H1 (cell line): ENCODE measurements around the gene RBM38. TPM values are rescaled to one million over a fixed set of nuclear protein-coding genes. Genes with fewer than 3 reads are reported as not detected.

Experiments used
- CTCF ChIA-PET: fragments of 300-600 bp; sonication (Branson Sonifier 250); formaldehyde crosslinking; loops from one replicate; lab custom pipeline; 2021; ENCODE audit not compliant: partially characterized antibody; lab: Charles Lee
- POLR2A ChIA-PET: fragments of 300-600 bp; sonication (Branson Sonifier 250); formaldehyde crosslinking; loops from one replicate; lab custom pipeline; 2021; ENCODE audit warnings: inconsistent platforms; ENCODE audit not compliant: partially characterized antibody; lab: Charles Lee
- DNase-seq, 2 experiments: peaks; one replicate each; pipeline versions ENCODE4 v3.0.0 to v3.0.0-alpha.2; 2010 to 2022; ENCODE audit warnings: low spot score in 2 of 2, low read depth in 1 of 2, mixed read lengths in 1 of 2
- FAIRE-seq: peaks from 2 replicates; lab custom pipeline; 2011; peaks lifted over from hg19 to GRCh38; lab: Jason Lieb, UNC
- H2AFZ ChIP-seq: 2 replicates; pipeline ENCODE4 v1.8.1; 2012; ENCODE audit warnings: low read length, inconsistent platforms
- H2AK5ac ChIP-seq: 2 replicates; pipeline ENCODE4 v1.6.1; 2013; ENCODE audit warnings: low read depth, low read length
- H2BK120ac ChIP-seq: replicated peaks from 2 replicates; pipeline ENCODE3; 2013; ENCODE audit warnings: low read depth, low read length, inconsistent platforms
- H2BK12ac ChIP-seq: 2 replicates; pipeline ENCODE4 v1.6.1; 2013; ENCODE audit warnings: low read depth, low read length
- H2BK15ac ChIP-seq: 2 replicates; pipeline ENCODE4 v1.6.1; 2013; ENCODE audit warnings: low read length
- H2BK20ac ChIP-seq: 2 replicates; pipeline ENCODE4 v1.6.1; 2013; ENCODE audit warnings: low read length
- H2BK5ac ChIP-seq: 2 replicates; pipeline ENCODE4 v1.6.1; 2013; ENCODE audit warnings: low read depth, low read length
- H3K14ac ChIP-seq: 2 replicates; pipeline ENCODE4 v1.6.1; 2013; ENCODE audit warnings: inconsistent platforms; ENCODE audit not compliant: insufficient read length
- H3K18ac ChIP-seq: 2 replicates; pipeline ENCODE4 v1.6.1; 2013; ENCODE audit warnings: low read length; ENCODE audit errors: extremely low read depth
- H3K23ac ChIP-seq: 2 replicates; pipeline ENCODE4 v1.6.1; 2013; ENCODE audit warnings: inconsistent platforms; ENCODE audit not compliant: insufficient read length
- H3K23me2 ChIP-seq: 2 replicates; pipeline ENCODE4 v1.6.1; 2013; ENCODE audit warnings: low read depth, low read length
- H3K27ac ChIP-seq: 2 replicates; pipeline ENCODE4 v1.6.1; 2011; ENCODE audit warnings: low read depth, low read length, inconsistent platforms
- H3K27me3 ChIP-seq, 4 experiments: replicated peaks in 1 of 4; 1 replicate in 1 of 4; 2 replicates in 3 of 4; pipeline versions ENCODE4 v1.6.1 to v1.8.1; 2011 to 2013; ENCODE audit warnings: low read length in 3 of 4, mild to moderate bottlenecking in 3 of 4, inconsistent platforms in 2 of 4, mixed read lengths in 2 of 4, moderate library complexity in 1 of 4; ENCODE audit not compliant: control insufficient read depth in 3 of 4, insufficient read depth in 3 of 4; ENCODE audit errors: extremely low read depth in 1 of 4
- H3K36me3 ChIP-seq, 4 experiments: 2 replicates each; pipeline versions ENCODE4 v1.6.1 to v1.8.1; 2011 to 2013; ENCODE audit warnings: mild to moderate bottlenecking in 4 of 4, low read length in 3 of 4, moderate library complexity in 2 of 4, control low read depth in 1 of 4, inconsistent platforms in 1 of 4; ENCODE audit not compliant: insufficient read depth in 4 of 4, control insufficient read depth in 2 of 4
- H3K4ac ChIP-seq: replicated peaks from 2 replicates; pipeline ENCODE3; 2013; ENCODE audit warnings: low read length, low read depth, mixed read lengths, inconsistent platforms; ENCODE audit not compliant: insufficient read length
- H3K4me1 ChIP-seq, 4 experiments: replicated peaks in 1 of 4; 1 replicate in 1 of 4; 2 replicates in 3 of 4; pipeline versions ENCODE4 v1.6.1 to v1.8.1; 2011 to 2013; ENCODE audit warnings: low read length in 3 of 4, inconsistent platforms in 2 of 4, mixed read lengths in 1 of 4; ENCODE audit not compliant: insufficient read depth in 4 of 4, control insufficient read depth in 3 of 4
- H3K4me2 ChIP-seq, 2 experiments: 2 replicates each; pipeline versions ENCODE4 v1.6.1 to v1.8.1; 2011 to 2013; ENCODE audit warnings: low read depth in 2 of 2, low read length in 2 of 2, control low read depth in 1 of 2, inconsistent platforms in 1 of 2, mild to moderate bottlenecking in 1 of 2; ENCODE audit not compliant: insufficient read depth in 1 of 2
- H3K4me3 ChIP-seq, 4 experiments: fragments of 200-600, 300-600 bp in 1 of 4; sonication (generic), shearing (Covaris generic), sonication (Bioruptor Twin) in 1 of 4; 2 replicates each; pipeline versions ENCODE4 v1.5.1 to v1.8.1; 2011 to 2016; ENCODE audit warnings: low read length in 4 of 4, low read depth in 3 of 4, control low read depth in 2 of 4, inconsistent platforms in 2 of 4, mild to moderate bottlenecking in 2 of 4, mixed read lengths in 1 of 4, moderate library complexity in 1 of 4; ENCODE audit not compliant: insufficient read depth in 2 of 4; ENCODE audit errors: extremely low read depth in 1 of 4
- H3K56ac ChIP-seq: replicated peaks from 2 replicates; pipeline ENCODE3; 2013; ENCODE audit warnings: low read depth, mild to moderate bottlenecking, mixed read lengths, low read length, inconsistent platforms; ENCODE audit not compliant: insufficient read length
- H3K79me1 ChIP-seq: 2 replicates; pipeline ENCODE4 v1.6.1; 2013; ENCODE audit warnings: low read depth, low read length, control low read depth
- H3K79me2 ChIP-seq, 2 experiments: 2 replicates each; pipeline versions ENCODE4 v1.6.1 to v1.8.1; 2012 to 2013; ENCODE audit warnings: low read length in 2 of 2, mild to moderate bottlenecking in 2 of 2, inconsistent platforms in 1 of 2; ENCODE audit not compliant: insufficient read depth in 2 of 2, control insufficient read depth in 1 of 2
- H3K9ac ChIP-seq, 4 experiments: replicated peaks in 1 of 4; 1 replicate in 1 of 4; 2 replicates in 3 of 4; pipeline versions ENCODE4 v1.6.1 to v1.8.1; 2011 to 2013; ENCODE audit warnings: low read depth in 3 of 4, low read length in 3 of 4, control low read depth in 2 of 4, mild to moderate bottlenecking in 2 of 4, moderate library complexity in 2 of 4, inconsistent platforms in 1 of 4; ENCODE audit errors: extremely low read depth in 1 of 4
- H3K9me3 ChIP-seq, 2 experiments: 2 replicates each; pipeline versions ENCODE4 v1.6.1 to v1.8.1; 2012 to 2013; ENCODE audit warnings: mild to moderate bottlenecking in 2 of 2, moderate library complexity in 2 of 2, control low read depth in 1 of 2, inconsistent platforms in 1 of 2, low read depth in 1 of 2, low read length in 1 of 2, mixed read lengths in 1 of 2; ENCODE audit not compliant: insufficient read depth in 2 of 2
- H4K20me1 ChIP-seq, 2 experiments: replicated peaks in 1 of 2; 2 replicates each; pipeline versions ENCODE3 to v1.8.1; 2011 to 2013; ENCODE audit warnings: inconsistent platforms in 2 of 2, low read length in 2 of 2, mild to moderate bottlenecking in 1 of 2; ENCODE audit not compliant: insufficient read depth in 2 of 2, control insufficient read depth in 1 of 2
- H4K5ac ChIP-seq: 2 replicates; pipeline ENCODE4 v1.6.1; 2013; ENCODE audit warnings: low read length, low read depth, mixed read lengths, inconsistent platforms; ENCODE audit not compliant: insufficient read length
- H4K8ac ChIP-seq: 2 replicates; pipeline ENCODE4 v1.8.0; 2013; ENCODE audit warnings: mild to moderate bottlenecking, moderate library complexity, low read length, inconsistent platforms; ENCODE audit not compliant: insufficient read depth; ENCODE audit errors: extremely low read depth
- H4K91ac ChIP-seq: replicated peaks from 2 replicates; pipeline ENCODE3; 2013; ENCODE audit warnings: low read length, mixed read lengths, inconsistent platforms; ENCODE audit not compliant: insufficient read length
- CBX5 ChIP-seq: fragments of 300-800, 300-1000 bp; sonication (generic); IDR thresholded peaks from 2 replicates; pipeline ENCODE4 v1.7.1; 2016; ENCODE audit warnings: antibody characterized with exemption, low read length, low read depth
- CEBPB ChIP-seq: IDR thresholded peaks from 2 replicates; pipeline ENCODE4 v1.6.1; 2012; ENCODE audit warnings: low read depth, low read length
- CTBP2 ChIP-seq: IDR thresholded peaks from 2 replicates; pipeline ENCODE4 v1.7.0; 2011; ENCODE audit warnings: borderline replicate concordance, mild to moderate bottlenecking, moderate library complexity, mixed read lengths, low read length; ENCODE audit not compliant: insufficient read depth, insufficient read length
- KDM1A ChIP-seq: fragments of 200-600, 300-600 bp; sonication (generic); IDR thresholded peaks from 2 replicates; pipeline ENCODE4 v1.7.1; 2016; ENCODE audit warnings: mild to moderate bottlenecking, low read length, borderline replicate concordance
- NRF1 ChIP-seq: IDR thresholded peaks from 2 replicates; pipeline ENCODE4 v1.6.1; 2011; ENCODE audit warnings: mild to moderate bottlenecking, low read depth, low read length, improper control_type of control experiment
- SIRT6 ChIP-seq: IDR thresholded peaks from one replicate; pipeline ENCODE4 v1.7.1; 2012; ENCODE audit warnings: low read length, inconsistent platforms
- SIX5 ChIP-seq: IDR thresholded peaks from 2 replicates; pipeline ENCODE4 v1.6.1; 2011; ENCODE audit warnings: mild to moderate bottlenecking, low read depth, low read length
- SP4 ChIP-seq: IDR thresholded peaks from 2 replicates; pipeline ENCODE4 v1.6.1; 2012; ENCODE audit warnings: low read length, inconsistent platforms
- TAF7 ChIP-seq: optimal IDR thresholded peaks from 2 replicates; pipeline ENCODE3; 2011; ENCODE audit warnings: low read depth, mild to moderate bottlenecking, inconsistent platforms, low read length, moderate library complexity, borderline replicate concordance
- WGBS, 2 experiments: shearing (Covaris generic) in 1 of 2; methylation state at CpG; one replicate each; pipeline versions ENCODE4 v1.1.6 to v1.1.7; 2013 to 2015; ENCODE audit warnings: low lambda C conversion rate in 2 of 2, mixed read lengths in 2 of 2, inconsistent platforms in 1 of 2, low coverage in 1 of 2, missing lambda C conversion rate in 1 of 2; ENCODE audit not compliant: insufficient replicate concordance in 2 of 2, insufficient coverage in 1 of 2, insufficient read length in 1 of 2; ENCODE audit errors: extremely low coverage in 1 of 2, missing lambda C conversion rate in 1 of 2; 5-methylcytosine and 5-hydroxymethylcytosine counted together
- polyA plus RNA-seq, 7 experiments: library from polyadenylated mRNA; depleted of rRNA in 3 of 7; stranded (reverse) in 5 of 7; unstranded in 2 of 7; fragments of >200 nt in 5 of 7; fragments of 200-250 nt in 2 of 7; gene quantifications; 1 replicate in 5 of 7; 2 replicates in 1 of 7; 4 replicates in 1 of 7; pipeline versions ENCODE4 v1.2.1 to v1.2.3, GENCODE V29; 2011 to 2013; ENCODE audit warnings: missing spikeins in 2 of 7, mixed read lengths in 2 of 7
- total RNA-seq: library from RNA; stranded (reverse); fragmentation: NEBNext Ultra II Directional; extraction: Animal tissue kit (Norgen Biotek cat#: 25700); gene quantifications from 2 replicates; pipeline ENCODE4 v1.2.1, GENCODE V29; 2021
- TF ChIP-seq, protein P1 (sequence below): IDR thresholded peaks from 2 replicates; pipeline ENCODE4 v1.6.1; 2012; ENCODE audit warnings: low read length, inconsistent platforms
- TF ChIP-seq, protein P2 (sequence below): IDR thresholded peaks from 2 replicates; pipeline ENCODE4 v1.6.1; 2011; ENCODE audit warnings: low read depth, mild to moderate bottlenecking, low read length; ENCODE audit not compliant: insufficient read depth

RBM38 gene
- total and polyA plus RNA-seq, 2 of the 8 experiments (the other 6 are each of a cell fraction or from before 2014, with no cell fraction given) = 57.7 to 109 TPM

- FAIRE-seq = no peak
- Histone ChIP-seq H3K27ac (no peak overlapping the region), H3K18ac (no peak overlapping the region)
- TF ChIP-seq, protein P1, sequence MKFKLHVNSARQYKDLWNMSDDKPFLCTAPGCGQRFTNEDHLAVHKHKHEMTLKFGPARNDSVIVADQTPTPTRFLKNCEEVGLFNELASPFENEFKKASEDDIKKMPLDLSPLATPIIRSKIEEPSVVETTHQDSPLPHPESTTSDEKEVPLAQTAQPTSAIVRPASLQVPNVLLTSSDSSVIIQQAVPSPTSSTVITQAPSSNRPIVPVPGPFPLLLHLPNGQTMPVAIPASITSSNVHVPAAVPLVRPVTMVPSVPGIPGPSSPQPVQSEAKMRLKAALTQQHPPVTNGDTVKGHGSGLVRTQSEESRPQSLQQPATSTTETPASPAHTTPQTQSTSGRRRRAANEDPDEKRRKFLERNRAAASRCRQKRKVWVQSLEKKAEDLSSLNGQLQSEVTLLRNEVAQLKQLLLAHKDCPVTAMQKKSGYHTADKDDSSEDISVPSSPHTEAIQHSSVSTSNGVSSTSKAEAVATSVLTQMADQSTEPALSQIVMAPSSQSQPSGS = no peak
- TF ChIP-seq CBX5 (no peak), CEBPB (no peak), SIRT6 (no peak), SP4 (no peak), KDM1A (no peak), SIX5 (no peak), CTBP2 (no peak), NRF1 (no peak), TAF7 (no peak)
- TF ChIP-seq, protein P2, sequence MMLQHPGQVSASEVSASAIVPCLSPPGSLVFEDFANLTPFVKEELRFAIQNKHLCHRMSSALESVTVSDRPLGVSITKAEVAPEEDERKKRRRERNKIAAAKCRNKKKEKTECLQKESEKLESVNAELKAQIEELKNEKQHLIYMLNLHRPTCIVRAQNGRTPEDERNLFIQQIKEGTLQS = no peak
These were observed 21.6 kb upstream of the RBM38 start for GRCh38 chr20:57369596-57369995.

More at GRCh38 chr20:57369596-57369995, 21.6 kb upstream of the RBM38 start:
- POLR2A ChIA-PET = interaction anchor here (1.2 kb wide), 1 partner anchor 17 kb away, joined by 3 read pairs; no protein-coding TSS in a partner anchor
- Histone ChIP-seq H3K4me2 (no peak overlapping the region), H2BK20ac (no peak overlapping the region), H4K8ac (no peak overlapping the region), H3K14ac (no peak overlapping the region), H3K23me2 (no peaks in the 10 kb centered on the region), H4K20me1 (peaks cover 2 to 5% of the 10 kb centered on the region in 2 experiments), H3K36me3 (peaks cover 34 to 81% (median 71%) of the 10 kb centered on the region in 4 experiments), H3K79me2 (no peaks in the 10 kb centered on the region), H3K79me1 (no peaks in the 10 kb centered on the region), H3K9me3 (no peaks in the 10 kb centered on the region), H2BK15ac (no peak overlapping the region), H3K4me1 (peaks cover 0 to 6% (median 2%) of the 10 kb centered on the region in 4 experiments; a peak in 3 of 7 replicates), H4K5ac (no peak overlapping the region), H3K27me3 (no peaks in the 10 kb centered on the region; a peak in 1 of 7 replicates), H3K56ac (no peak overlapping the region), H2AK5ac (no peak overlapping the region), H2AFZ (no peak overlapping the region), H3K9ac (no peak overlapping the region), H3K23ac (no peak overlapping the region), H2BK120ac (no peak overlapping the region), H3K4me3 (no peak overlapping the region), H4K91ac (no peak overlapping the region), H2BK5ac (no peak overlapping the region), H3K4ac (no peak overlapping the region), H2BK12ac (no peak overlapping the region)
- CTCF ChIA-PET = interaction anchor here (0.7 to 1.5 kb wide), 4 partner anchors 10 to 85 kb away, joined by 3 to 5 read pairs (median 3); no protein-coding TSS in a partner anchor
- 89% methylated on average over 3 of the region's 3 CpGs; no CpG with 5 or more reads in 1 of the 2 experiments for WGBS, 2 experiments
- DNase-seq = no peak
